ENCODE results near the gene SLC5A12. TPM values are rescaled to one million over a fixed set of nuclear protein-coding genes. Genes with fewer than 3 reads are reported as not detected.

SLC5A12 gene
- total and polyA plus RNA-seq, 2 of the 4 experiments (the other 2 are of a cell fraction): not detected

- intact Hi-C loops (cut with micrococcal nuclease): no loop called here
- Histone ChIP-seq H3K27ac (ENCODE audit: insufficient read depth, low read length) (no peak overlapping the region), H4K8ac (ENCODE audit: low read depth in 2 of 2, low read length in 2 of 2) (no peak overlapping the region), H2AK9ac (replicated peaks; ENCODE audit: low read depth, low read length, poor library complexity) (no peak overlapping the region), H2AK5ac (ENCODE audit: low read depth, low read length) (no peak overlapping the region), H3K4ac (ENCODE audit: low read depth, low read length) (no peak overlapping the region), H3K27me3 (ENCODE audit: control insufficient read depth, insufficient read depth, low read length) (no peaks in the 10 kb centered on the region), H2AFZ (replicated peaks; ENCODE audit: low read length, poor library complexity) (no peak overlapping the region), H4K5ac (ENCODE audit: low read depth, low read length) (no peak overlapping the region), H3K9ac (ENCODE audit: low read depth, low read length) (no peak overlapping the region), H4K20me1 (ENCODE audit: insufficient read depth, low read length) (no peaks in the 10 kb centered on the region), H3K56ac (ENCODE audit: extremely low read depth, insufficient read depth, low read length) (no peak overlapping the region), H3K14ac (replicated peaks; ENCODE audit: low read depth, low read length) (no peak overlapping the region), H3K4me3 (ENCODE audit: insufficient read depth, low read depth, low read length) (no peak overlapping the region), H3K4me1 (ENCODE audit: control insufficient read depth, insufficient read depth, low read length) (no peaks in the 10 kb centered on the region), H4K91ac (ENCODE audit: insufficient read depth, low read depth, low read length) (no peak overlapping the region), H3K9me1 (ENCODE audit: insufficient read depth, low read length) (no peaks in the 10 kb centered on the region), H3K36me3 (ENCODE audit: control insufficient read depth, insufficient read depth, low read length) (no peaks in the 10 kb centered on the region), H3K23ac (ENCODE audit: low read depth, low read length) (no peak overlapping the region), H3K18ac (ENCODE audit: low read depth, low read length) (no peak overlapping the region), H2BK20ac (ENCODE audit: low read depth, low read length) (no peak overlapping the region), H2BK15ac (ENCODE audit: low read depth, low read length) (no peak overlapping the region), H2BK5ac (ENCODE audit: low read depth, low read length, poor library complexity, severe bottlenecking) (no peak overlapping the region), H2BK120ac (ENCODE audit: low read depth, low read length) (no peak overlapping the region), H3K4me2 (ENCODE audit: low read depth, low read length) (no peak overlapping the region), H3K79me1 (ENCODE audit: low read depth in 1 of 2, low read length in 2 of 2) (no peaks in the 10 kb centered on the region), H3K9me3 (ENCODE audit: control insufficient read depth, insufficient read depth, low read length) (no peaks in the 10 kb centered on the region)
- TF ChIP-seq MAFK (IDR thresholded peaks at IDR 0.05; ENCODE audit: low read depth, low read length) (no peak), NFE2L2 (IDR thresholded peaks at IDR 0.05; ENCODE audit: low read depth, low read length) (no peak), RCOR1 (IDR thresholded peaks at IDR 0.05; ENCODE audit: insufficient replicate concordance, low read length) (no peak), ELK1 (IDR thresholded peaks at IDR 0.05; ENCODE audit: borderline replicate concordance, low read depth, low read length) (no peak), BHLHE40 (IDR thresholded peaks at IDR 0.05; ENCODE audit: low read depth, low read length) (no peak), RFX5 (IDR thresholded peaks at IDR 0.05; ENCODE audit: low read depth, low read length) (no peak), CHD1 (IDR thresholded peaks at IDR 0.05; ENCODE audit: low read depth, low read length) (no peak), SMC3 (IDR thresholded peaks at IDR 0.05; ENCODE audit: low read depth, low read length) (no peak), MAZ (IDR thresholded peaks at IDR 0.05; ENCODE audit: borderline replicate concordance, low read depth, low read length) (no peak), CEBPB (IDR thresholded peaks at IDR 0.05; ENCODE audit: low read depth, low read length) (no peak), POLR2A (IDR thresholded peaks at IDR 0.05; ENCODE audit: low read depth, low read length) (no peak)
- TF ChIP-seq, protein P1, sequence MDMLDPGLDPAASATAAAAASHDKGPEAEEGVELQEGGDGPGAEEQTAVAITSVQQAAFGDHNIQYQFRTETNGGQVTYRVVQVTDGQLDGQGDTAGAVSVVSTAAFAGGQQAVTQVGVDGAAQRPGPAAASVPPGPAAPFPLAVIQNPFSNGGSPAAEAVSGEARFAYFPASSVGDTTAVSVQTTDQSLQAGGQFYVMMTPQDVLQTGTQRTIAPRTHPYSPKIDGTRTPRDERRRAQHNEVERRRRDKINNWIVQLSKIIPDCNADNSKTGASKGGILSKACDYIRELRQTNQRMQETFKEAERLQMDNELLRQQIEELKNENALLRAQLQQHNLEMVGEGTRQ (IDR thresholded peaks at IDR 0.05; ENCODE audit: low read depth, low read length): no peak
- TF ChIP-seq, protein P2, sequence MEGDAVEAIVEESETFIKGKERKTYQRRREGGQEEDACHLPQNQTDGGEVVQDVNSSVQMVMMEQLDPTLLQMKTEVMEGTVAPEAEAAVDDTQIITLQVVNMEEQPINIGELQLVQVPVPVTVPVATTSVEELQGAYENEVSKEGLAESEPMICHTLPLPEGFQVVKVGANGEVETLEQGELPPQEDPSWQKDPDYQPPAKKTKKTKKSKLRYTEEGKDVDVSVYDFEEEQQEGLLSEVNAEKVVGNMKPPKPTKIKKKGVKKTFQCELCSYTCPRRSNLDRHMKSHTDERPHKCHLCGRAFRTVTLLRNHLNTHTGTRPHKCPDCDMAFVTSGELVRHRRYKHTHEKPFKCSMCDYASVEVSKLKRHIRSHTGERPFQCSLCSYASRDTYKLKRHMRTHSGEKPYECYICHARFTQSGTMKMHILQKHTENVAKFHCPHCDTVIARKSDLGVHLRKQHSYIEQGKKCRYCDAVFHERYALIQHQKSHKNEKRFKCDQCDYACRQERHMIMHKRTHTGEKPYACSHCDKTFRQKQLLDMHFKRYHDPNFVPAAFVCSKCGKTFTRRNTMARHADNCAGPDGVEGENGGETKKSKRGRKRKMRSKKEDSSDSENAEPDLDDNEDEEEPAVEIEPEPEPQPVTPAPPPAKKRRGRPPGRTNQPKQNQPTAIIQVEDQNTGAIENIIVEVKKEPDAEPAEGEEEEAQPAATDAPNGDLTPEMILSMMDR (conservative IDR thresholded peaks at IDR 0.05; ENCODE audit: low read depth, low read length): no peak
- ATAC-seq (ENCODE audit: low read depth): no peak
- dilution Hi-C loops (cut with HindIII; ENCODE audit: low sequenced_read_pairs, unreplicated experiment): no loop called here
- no TSS peak for BruUV-seq (replicated peaks)
- POLR2A ChIA-PET (ENCODE audit: unreplicated experiment): no interaction called here
- no CpG with 5 or more reads among the region's 1 CpG for WGBS, 2 experiments (ENCODE audit: extremely low coverage in 2 of 2, insufficient read length in 1 of 2)
- in situ Hi-C loops (cut with MboI; ENCODE audit: low sequenced_read_pairs): loop anchor here (5.0 to 25.0 kb wide), 2 partner anchors 404 to 729 kb away; no protein-coding TSS in a partner anchor
- DNase-seq: no peak
- CTCF ChIA-PET: no interaction called here
Observed at GRCh38 chr11:26757995-26758394, 36.1 kb upstream of the SLC5A12 start.

All from IMR-90 (cell line).